Measurements from ENCODE around the gene WSCD1. TPM values are rescaled to one million over a fixed set of nuclear protein-coding genes. Genes with fewer than 3 reads are reported as not detected.

Gene WSCD1
- total RNA-seq, 1 donor from 2014 or later: 0.24 TPM

- ATAC-seq: no peak
These were observed 16.6 kb downstream of the WSCD1 start for GRCh38 chr17:6086603-6087400.

GRCh38 chr17:6088141-6088540 lies 18.0 kb downstream of the WSCD1 start:
- no peak for ATAC-seq

DNA sequence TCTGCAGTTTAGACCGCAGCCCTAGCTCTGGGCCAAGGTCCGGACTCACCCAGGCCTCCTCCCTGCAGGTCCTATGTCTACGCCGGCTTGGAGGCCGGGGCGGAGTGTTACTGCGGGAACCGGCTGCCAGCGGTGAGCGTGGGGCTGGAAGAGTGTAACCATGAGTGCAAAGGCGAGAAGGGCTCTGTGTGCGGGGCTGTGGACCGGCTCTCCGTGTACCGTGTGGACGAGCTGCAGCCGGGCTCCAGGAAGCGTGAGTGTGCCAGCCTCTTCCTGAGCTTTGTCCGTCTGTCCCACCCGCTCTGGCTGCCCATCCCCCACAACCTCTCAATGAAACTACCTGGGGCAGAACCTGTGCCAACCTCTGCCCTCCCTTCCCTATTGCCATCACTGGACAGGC lies 20.1 kb downstream of the WSCD1 start:
- no peak for ATAC-seq

GRCh38 chr17:6092182-6092902 lies 22.2 kb downstream of the WSCD1 start:
- ATAC-seq: no peak

DNA sequence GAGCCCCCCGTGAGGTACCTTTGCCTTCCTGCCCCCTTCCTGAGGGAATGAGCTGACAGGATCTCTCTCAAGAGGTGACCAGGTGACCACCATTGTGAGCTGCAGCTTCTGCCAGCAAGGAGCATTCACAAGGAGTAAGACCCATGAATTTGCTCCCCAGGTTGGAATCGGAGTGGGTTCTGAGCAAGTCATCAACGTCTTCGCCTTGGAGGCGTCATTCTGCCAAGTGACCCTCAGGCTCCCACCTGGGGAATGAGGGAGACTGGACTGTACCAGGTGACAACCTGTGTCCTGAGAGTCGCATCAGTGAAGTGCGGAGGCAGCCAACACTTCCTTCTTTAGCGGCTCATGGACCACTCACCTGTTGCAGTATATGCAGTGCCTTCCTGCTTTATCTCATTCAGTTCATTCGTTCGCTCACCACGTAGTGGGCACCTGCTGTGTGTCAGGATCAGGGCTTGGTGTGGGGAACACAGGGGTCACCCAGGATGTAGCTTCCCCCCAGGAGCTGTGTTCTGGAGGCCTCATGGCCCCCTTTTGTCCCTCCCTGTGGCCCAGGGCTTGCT lies 22.8 kb downstream of the WSCD1 start:
- no peak for ATAC-seq

- no peak for ATAC-seq
These were observed 24.3 kb downstream of the WSCD1 start for GRCh38 chr17:6094453-6094852.

DNA sequence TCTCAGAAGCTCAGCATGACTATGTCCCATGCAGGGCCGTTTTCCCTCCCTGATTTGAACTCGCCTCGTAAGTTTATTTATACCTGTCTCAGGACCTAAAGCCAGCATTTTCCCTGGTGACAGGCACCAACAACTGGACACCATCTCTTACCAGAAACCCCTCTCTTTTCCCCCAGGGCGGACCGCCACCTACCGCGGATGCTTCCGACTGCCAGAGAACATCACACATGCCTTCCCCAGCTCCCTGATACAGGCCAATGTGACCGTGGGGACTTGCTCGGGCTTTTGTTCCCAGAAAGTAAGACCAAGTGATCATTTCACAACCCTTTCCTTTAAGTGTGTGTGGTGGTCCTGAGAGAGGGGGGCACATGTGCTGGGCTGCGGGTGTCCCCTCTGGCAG lies 24.7 kb downstream of the WSCD1 start:
- ATAC-seq: no peak

GRCh38 chr17:6095501-6095900 lies 25.3 kb downstream of the WSCD1 start:
- no peak for ATAC-seq

DNA sequence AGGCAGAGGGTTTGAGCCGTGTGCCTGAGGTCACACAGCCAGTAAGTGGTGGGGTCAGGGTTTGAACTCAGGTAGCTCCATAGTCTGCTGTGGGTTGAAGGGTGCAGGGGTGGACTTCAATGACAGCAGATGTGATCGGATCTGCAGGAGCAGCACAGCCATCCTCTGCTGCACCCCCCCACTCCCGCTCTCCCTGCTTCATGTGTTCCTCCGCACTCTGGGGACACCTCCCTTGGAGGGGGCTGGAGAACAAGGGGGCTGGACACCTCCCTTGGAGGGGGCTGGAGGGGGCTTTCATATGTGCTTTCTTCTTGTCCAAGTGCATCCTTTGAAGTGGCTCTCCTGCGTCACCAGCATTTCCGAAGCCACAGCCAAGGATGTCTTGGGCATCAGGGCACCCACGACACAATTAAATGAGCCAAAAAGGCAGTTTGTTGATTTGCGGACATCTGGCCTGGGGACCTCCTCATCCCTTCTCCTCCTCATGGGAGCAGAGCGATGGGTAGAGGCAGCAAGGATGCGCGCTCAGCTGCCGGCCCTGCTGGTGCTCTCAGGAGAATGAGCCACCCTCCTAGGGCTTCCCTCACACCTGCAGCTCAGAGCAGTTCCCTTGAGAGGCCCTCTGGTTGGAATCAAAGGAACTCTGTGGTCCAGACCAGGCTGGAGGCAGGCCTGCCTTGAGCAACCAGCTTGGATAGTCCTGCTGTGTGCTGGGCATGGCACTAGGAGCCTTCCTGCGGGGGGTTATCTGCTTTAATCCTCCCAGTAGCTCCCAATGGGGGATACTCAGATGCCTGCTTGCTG lies 26.2 kb downstream of the WSCD1 start:
- no peak for ATAC-seq

- ATAC-seq: no peak
These were observed 26.8 kb downstream of the WSCD1 start for GRCh38 chr17:6097005-6097279.

GRCh38 chr17:6098050-6098822 lies 28.1 kb downstream of the WSCD1 start:
- peak; percentile 44 for ATAC-seq

DNA sequence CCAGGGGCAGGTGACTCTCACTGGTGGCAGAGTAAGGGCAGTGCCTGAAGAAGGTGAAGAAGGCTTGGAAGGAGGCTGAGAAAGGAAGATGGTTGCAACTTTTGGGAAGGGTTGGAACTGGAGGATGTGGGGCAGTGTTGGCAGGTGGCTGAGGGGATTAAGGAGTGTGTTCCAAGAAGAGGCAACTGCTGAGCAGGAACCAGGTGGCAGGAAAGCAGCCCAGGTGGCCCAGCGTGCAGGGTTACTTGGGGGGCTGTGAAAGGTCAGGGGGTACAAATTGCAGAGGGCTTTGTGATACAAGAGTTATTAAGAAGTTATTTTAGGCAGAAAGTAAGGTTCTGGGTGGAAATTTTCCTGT lies 28.6 kb downstream of the WSCD1 start:
- no peak for ATAC-seq

GRCh38 chr17:6099492-6099891 lies 29.3 kb downstream of the WSCD1 start:
- no peak for ATAC-seq

- ATAC-seq: no peak
These were observed 30.0 kb downstream of the WSCD1 start for GRCh38 chr17:6100146-6100545.

DNA sequence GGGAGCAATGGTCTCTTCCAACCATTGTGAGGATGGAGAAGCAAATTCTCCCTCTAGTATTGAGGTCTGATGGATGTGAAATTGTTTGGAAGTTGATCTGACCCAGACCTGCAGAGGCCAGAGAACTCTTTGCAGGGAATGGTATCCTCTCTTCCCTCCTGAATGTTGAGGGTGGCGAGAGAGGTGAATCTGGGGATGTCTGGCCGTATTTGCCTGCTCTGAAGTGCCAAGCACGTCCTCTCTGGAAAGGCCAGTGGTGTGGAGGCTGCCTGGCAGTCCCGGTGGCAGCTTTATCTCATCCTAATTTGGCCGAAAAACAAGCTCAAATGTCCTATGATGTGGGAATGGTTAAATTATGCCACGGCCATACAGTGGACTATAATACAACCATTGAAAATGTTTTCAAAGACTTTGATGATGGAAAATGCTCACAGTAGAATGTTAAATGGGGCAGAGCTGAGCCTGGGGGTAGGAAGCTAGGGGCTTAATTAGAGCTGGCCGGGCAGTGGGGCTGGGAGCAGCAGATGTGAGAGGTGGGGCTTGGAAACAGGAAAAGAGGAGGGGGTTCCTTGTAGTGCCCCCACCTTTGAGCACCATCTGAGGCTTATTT lies 30.8 kb downstream of the WSCD1 start:
- ATAC-seq: no peak

DNA sequence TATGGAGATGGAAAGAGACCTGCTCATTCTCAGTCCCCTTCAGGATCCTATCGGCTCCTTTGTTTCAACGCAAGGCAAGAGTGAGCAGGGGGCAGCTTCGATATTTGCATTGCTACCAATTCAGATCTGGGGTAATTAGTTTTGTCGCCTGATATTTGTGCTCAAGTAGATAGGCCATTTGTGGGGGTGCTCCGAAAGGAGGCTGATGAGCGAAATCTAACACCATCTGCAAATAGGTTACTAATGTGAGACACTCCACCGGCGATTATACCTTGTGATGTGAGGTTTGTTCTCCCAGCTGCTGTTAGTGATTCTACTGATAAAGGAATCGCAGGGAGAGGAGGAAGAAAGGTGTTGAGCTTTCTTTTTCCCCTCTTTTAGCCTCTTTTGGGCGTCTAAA lies 31.5 kb downstream of the WSCD1 start:
- no peak for ATAC-seq

- no peak for ATAC-seq
These were observed 32.4 kb downstream of the WSCD1 start for GRCh38 chr17:6102615-6103014.

GRCh38 chr17:6104956-6105648 lies 34.9 kb downstream of the WSCD1 start:
- ATAC-seq: no peak

DNA sequence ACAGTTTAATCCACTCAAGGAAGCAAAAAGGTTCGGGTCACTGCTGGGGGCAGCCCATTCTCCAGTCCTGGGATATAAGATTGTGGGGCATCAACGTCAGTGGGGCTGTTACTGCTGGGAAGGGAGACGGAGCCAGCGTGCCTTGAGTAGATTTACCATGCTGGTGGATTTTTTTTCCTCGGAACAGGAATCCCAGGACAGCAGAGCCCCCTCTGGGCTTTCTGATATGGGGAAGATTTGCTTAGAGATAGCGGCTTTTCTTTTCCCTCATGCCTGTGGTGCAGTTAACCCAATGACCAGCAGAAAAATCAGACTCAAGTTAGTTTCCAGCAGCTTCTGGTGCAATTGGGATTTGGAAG lies 35.4 kb downstream of the WSCD1 start:
- ATAC-seq: no peak

DNA sequence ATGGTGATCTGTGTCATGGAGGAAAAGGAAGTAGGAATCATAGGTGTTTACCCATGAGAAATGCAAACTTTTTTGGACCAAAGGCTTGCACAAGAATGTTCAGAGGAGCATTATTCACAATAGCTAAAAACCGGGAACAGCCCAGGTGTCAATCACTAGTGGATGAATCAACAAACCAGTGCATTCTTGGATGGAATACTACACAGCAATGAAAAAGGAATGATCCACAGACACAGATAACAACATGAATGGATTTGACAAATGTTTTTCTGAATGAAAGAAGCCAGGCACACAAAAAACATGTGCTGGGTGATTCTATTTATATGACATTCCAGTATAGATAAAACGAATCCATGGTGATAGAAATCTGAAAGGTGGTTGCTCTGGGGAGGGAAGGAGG lies 36.0 kb downstream of the WSCD1 start:
- ATAC-seq: no peak

- no peak for ATAC-seq
These were observed 37.6 kb downstream of the WSCD1 start for GRCh38 chr17:6107791-6108190.

GRCh38 chr17:6108382-6108781 lies 38.2 kb downstream of the WSCD1 start:
- no peak for ATAC-seq

Data from esophagus mucosa (tissue), 1 donor.